GM21786 (cell line): Measurements from ENCODE around the gene SMURF1.

Experiments used
- ATAC-seq: cut with Tn5 transposase; IDR thresholded peaks from one replicate; pipeline ENCODE4 v1.9.1; 2021; ENCODE audit not compliant: unreplicated experiment

Gene SMURF1

GRCh38 chr7:99141841-99142726 is 1.8 kb downstream of the SMURF1 start:
- no peak for ATAC-seq

- no peak for ATAC-seq
Observed at GRCh38 chr7:99141334-99141733, 2.6 kb downstream of the SMURF1 start.

GRCh38 chr7:99140813-99141212 is 3.1 kb downstream of the SMURF1 start:
- no peak for ATAC-seq

- no peak for ATAC-seq
Observed at GRCh38 chr7:99139036-99139435, 4.9 kb downstream of the SMURF1 start.

- ATAC-seq: no peak
Observed at GRCh38 chr7:99137411-99138180, 6.3 kb downstream of the SMURF1 start.

GRCh38 chr7:99135938-99136337 is 8.0 kb downstream of the SMURF1 start:
- no peak for ATAC-seq

GRCh38 chr7:99133766-99134564 is 9.9 kb downstream of the SMURF1 start:
- no peak for ATAC-seq

GRCh38 chr7:99132595-99133321 is 11.2 kb downstream of the SMURF1 start:
- no peak for ATAC-seq

- ATAC-seq: no peak
Observed at GRCh38 chr7:99131290-99131689, 12.6 kb downstream of the SMURF1 start.

GRCh38 chr7:99129536-99129935 is 14.4 kb downstream of the SMURF1 start:
- no peak for ATAC-seq

GRCh38 chr7:99129001-99129400 is 14.9 kb downstream of the SMURF1 start:
- ATAC-seq: no peak

- ATAC-seq: no peak
Observed at GRCh38 chr7:99128076-99128950, 15.6 kb downstream of the SMURF1 start.

GRCh38 chr7:99127636-99128035 is 16.3 kb downstream of the SMURF1 start:
- no peak for ATAC-seq

GRCh38 chr7:99126921-99127553 is 16.9 kb downstream of the SMURF1 start:
- no peak for ATAC-seq

- ATAC-seq: no peak
Observed at GRCh38 chr7:99125505-99125865, 18.4 kb downstream of the SMURF1 start.

- ATAC-seq: no peak
Observed at GRCh38 chr7:99124751-99125504, 19.0 kb downstream of the SMURF1 start.

- ATAC-seq: no peak
Observed at GRCh38 chr7:99124236-99124635, 19.7 kb downstream of the SMURF1 start.

GRCh38 chr7:99123571-99124033 is 20.3 kb downstream of the SMURF1 start:
- ATAC-seq: no peak
